D721Med (cell line): ENCODE data around the gene GALNT17.
A peak's percentile ranks its signal among the peaks of the same experiment; 100 is the strongest.
"Not testable (repeated sequence)": the region's sequence is repeated elsewhere in the genome, so short reads cannot be mapped to it uniquely, and the experiment has no call there.

Experiments
- DNase-seq: peaks from one replicate; pipeline ENCODE4 v3.0.0; 2011; ENCODE audit warnings: low spot score; ENCODE audit not compliant: insufficient read length
- FAIRE-seq: peaks from 2 replicates; lab custom pipeline; 2011; peaks lifted over from hg19 to GRCh38; lab: Jason Lieb, UNC
- TF ChIP-seq, protein P1 (sequence below): IDR thresholded peaks from 2 replicates; pipeline ENCODE4 v1.5.1; 2012; ENCODE audit warnings: mild to moderate bottlenecking, control low read depth; ENCODE audit not compliant: insufficient read depth; ENCODE audit errors: missing control alignments

GALNT17 gene

DNA sequence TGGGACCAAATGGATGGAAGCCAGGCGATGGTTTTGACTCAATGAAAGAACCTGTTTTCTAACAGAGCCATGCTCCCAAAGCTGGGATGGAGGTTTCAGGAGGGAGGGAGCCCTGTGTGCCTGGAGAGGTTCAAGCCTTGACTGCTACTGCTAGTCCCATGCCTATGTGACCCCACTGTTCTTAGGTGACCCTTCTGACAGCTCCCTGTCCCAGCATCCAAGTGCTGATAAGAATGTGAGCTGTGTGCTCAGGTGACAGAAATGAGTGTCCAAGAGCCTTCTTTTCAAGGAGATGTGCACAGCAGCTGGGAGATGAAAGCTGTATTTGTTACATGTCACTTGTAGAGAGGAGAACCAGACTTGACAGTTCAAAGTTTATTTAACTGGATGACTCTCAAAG lies 595.4 kb downstream of the GALNT17 start:
- DNase-seq (no peak), FAIRE-seq (no peak)
- TF ChIP-seq, protein P1, sequence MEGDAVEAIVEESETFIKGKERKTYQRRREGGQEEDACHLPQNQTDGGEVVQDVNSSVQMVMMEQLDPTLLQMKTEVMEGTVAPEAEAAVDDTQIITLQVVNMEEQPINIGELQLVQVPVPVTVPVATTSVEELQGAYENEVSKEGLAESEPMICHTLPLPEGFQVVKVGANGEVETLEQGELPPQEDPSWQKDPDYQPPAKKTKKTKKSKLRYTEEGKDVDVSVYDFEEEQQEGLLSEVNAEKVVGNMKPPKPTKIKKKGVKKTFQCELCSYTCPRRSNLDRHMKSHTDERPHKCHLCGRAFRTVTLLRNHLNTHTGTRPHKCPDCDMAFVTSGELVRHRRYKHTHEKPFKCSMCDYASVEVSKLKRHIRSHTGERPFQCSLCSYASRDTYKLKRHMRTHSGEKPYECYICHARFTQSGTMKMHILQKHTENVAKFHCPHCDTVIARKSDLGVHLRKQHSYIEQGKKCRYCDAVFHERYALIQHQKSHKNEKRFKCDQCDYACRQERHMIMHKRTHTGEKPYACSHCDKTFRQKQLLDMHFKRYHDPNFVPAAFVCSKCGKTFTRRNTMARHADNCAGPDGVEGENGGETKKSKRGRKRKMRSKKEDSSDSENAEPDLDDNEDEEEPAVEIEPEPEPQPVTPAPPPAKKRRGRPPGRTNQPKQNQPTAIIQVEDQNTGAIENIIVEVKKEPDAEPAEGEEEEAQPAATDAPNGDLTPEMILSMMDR, result no peak

DNA sequence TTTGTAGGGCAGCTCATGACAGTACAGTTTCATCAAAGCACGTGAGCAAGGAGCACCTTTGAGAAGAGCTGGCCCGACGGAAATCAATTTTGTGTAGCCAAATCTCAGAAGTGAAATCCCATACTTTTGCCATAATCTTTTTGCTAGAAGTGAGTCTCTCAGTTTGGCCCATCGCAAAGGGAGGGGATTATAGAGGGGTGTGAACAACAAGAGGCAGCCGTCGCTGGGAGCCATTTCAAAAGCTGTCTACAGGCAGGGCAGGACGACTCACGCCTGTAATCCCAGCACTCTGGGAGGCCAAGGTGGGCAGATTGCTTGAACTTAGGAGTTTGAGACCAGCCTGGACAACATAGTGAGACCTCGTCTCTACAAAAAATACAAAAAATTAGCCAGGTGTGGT lies 599.8 kb downstream of the GALNT17 start:
- TF ChIP-seq, protein P1, result no peak
- no peak for DNase-seq
- FAIRE-seq, result no peak

DNA sequence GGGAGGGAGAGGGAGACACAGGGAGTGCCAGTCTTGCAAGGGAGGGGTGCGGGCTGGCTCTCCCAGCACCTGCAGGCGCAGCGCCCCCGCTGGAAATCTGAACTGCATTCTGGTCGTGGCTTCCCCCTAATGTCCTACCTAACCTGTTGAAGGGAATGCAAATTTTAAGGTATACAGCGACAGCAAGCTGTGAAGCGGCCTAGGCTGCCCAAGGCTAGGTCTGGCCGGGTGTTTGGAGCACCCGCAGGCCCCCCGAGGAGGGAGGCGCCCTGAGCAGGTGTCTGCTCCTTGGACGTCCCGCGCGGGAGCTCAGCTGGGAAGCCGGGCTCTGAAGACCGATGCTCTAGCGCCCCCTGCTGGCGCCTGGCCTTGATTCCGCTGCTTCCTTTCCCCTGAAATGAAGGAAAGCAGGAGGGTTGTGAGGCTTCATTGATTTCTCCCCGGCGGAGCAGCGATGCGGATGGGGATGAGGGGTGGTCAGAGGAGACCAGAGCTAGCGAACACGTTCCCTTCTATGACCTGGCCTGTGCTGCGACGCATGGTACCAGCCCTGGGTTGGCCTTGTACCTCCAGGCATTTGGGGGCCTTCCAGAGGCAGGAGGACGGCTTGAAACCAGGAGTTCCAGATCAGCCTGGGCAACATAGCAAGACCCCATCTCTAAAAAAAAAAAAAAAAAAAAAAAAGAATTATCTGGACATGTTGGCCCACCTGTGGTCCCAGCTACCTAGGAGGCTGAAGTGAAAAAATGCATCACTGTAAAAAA lies 601.3 kb downstream of the GALNT17 start:
- FAIRE-seq (no peak), DNase-seq (peak; percentile 42)
- TF ChIP-seq, protein P1, result peak; percentile 79

GRCh38 chr7:71735961-71736556 lies 604.1 kb downstream of the GALNT17 start:
- FAIRE-seq (peak; percentile 85), DNase-seq (peak; percentile 34)
- TF ChIP-seq, protein P1, result peak; percentile 98

DNA sequence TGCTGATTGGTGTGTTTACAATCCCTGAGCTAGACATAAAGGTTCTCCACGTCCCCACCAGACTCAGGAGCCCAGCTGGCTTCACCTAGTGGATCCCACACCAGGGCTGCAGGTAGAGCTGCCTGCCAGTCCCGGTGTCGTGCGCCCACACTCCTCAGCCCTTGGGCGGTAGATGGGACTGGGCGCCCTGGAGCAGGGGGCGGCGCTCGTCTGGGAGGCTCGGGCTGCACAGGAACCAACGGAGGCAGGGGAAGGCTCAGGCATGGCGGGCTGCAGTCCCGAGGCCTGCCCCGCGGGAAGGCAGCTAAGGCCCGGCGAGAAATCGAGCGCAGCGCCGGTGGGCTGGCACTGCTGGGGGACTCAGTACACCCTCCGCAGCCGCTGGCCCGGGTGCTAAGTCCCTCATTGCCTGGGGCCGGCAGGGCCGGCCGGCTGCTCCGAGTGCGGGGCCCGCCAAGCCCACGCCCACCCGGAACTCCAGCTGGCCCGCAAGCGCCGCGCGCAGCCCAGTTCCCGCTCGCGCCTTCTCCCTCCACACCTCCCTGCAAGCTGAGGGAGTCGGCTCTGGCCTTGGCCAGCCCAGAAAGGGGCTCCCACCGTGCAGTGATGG lies 606.1 kb downstream of the GALNT17 start:
- FAIRE-seq, result not testable (repeated sequence)

DNA sequence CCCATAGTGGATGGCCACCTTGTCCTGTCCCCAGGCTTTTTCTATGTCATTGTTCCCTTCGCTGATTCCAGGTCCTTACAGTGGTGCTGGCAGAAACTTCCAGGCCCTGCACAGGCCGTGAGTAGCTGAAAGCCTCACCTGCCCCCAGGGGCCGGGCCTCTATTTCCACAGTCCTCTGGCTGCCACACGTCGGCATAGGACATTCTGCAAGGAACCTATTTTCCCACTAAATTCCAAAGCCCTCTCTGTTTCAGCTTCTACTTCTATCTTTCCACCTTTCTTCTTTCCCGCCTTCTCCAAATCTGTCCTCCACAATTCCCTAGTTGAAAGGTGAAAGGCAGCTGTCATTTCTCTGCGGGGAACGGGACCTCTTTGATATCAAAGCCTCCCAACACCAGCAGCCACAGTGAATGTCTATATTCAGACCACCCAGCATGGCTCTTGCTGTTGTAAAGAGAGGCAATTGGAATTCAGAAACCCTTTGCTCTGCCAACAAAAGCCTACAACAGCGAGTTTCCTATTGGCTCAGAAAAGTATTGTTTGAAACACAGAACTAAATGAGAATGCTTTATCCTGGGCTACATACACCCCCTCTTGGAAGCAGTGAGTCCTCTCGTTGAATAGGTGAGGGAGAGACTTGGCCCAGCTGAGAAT lies 607.7 kb downstream of the GALNT17 start:
- DNase-seq, result no peak
- FAIRE-seq, result no peak
- TF ChIP-seq, protein P1, result no peak

More for the DNA sequence above, 606.1 kb downstream of the GALNT17 start:
- DNase-seq, result not testable (repeated sequence)

DNA sequence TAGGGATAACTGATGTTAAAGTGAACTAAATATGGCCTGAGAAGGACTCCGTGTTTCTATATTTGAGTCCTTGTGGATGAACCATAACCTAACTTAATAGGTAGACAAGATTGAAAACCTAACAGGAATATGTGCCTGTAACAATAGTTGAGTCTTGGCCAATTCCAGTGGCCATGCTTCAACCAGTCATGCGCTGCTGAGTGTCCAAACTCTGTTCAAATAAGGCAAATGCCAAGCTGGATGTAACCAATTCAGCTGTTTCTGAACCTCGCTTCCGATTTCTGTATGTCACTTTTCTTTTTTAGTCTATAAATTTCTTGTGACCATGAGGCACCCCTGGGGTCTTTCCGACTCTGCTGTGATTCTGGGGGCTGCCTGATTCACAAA lies 608.2 kb downstream of the GALNT17 start:
- DNase-seq, result no peak
- no peak for FAIRE-seq
- TF ChIP-seq, protein P1, result no peak
